GM12878 (cell line): ENCODE results near the gene AIF1L. TPM values are rescaled to one million over a fixed set of nuclear protein-coding genes. Genes with fewer than 3 reads are reported as not detected.

ENCODE experiments used
- ATAC-seq: fragments of 200-7000 bp; cut with Tn5 transposase; 3 replicates; pipeline ENCODE4 v1.9.1; 2020; ENCODE audit warnings: mild to moderate bottlenecking, moderate library complexity
- BruUV-seq: library from RNA; stranded (reverse); fragments of 400-500 nt; replicated peaks from 2 replicates; lab custom pipeline; 2021; lab: Mats Ljungman, UMichigan
- CTCF ChIA-PET: fragments of 300-600 bp; sonication (Branson Sonifier 250); formaldehyde crosslinking; extraction: SDS; loops from one replicate; lab custom pipeline; 2021; ENCODE audit warnings: inconsistent platforms; lab: Yijun Ruan, JAX
- POLR2A ChIA-PET: fragments of 350-600 bp; formaldehyde crosslinking; extraction: SDS; loops from one replicate; lab custom pipeline; 2021; ENCODE audit warnings: inconsistent platforms; lab: Charles Lee
- RAD21 ChIA-PET: fragments of 300-600 bp; sonication (Branson Sonifier 250); formaldehyde crosslinking; loops from one replicate; lab custom pipeline; 2023; ENCODE audit warnings: antibody characterized with exemption; ENCODE audit not compliant: unreplicated experiment; lab: Charles Lee
- SMC1A ChIA-PET: fragments of 300-600 bp; sonication (Branson Sonifier 250); formaldehyde crosslinking; loops from one replicate; lab custom pipeline; 2023; ENCODE audit not compliant: unreplicated experiment, uncharacterized antibody; lab: Charles Lee
- DNase-seq: peaks from one replicate; pipeline ENCODE4 v3.0.0-alpha.2; 2011; ENCODE audit warnings: low read depth, low spot score
- FAIRE-seq: peaks from 3 replicates; lab custom pipeline; 2011; peaks lifted over from hg19 to GRCh38; lab: Jason Lieb, UNC
- H2AFZ ChIP-seq: 2 replicates; pipeline ENCODE4 v1.6.0; 2011; ENCODE audit warnings: low read depth, low read length, control low read depth; ENCODE audit not compliant: control insufficient read depth
- H3K27ac ChIP-seq: 2 replicates; pipeline ENCODE4 v1.5.1; 2011; ENCODE audit warnings: control low read depth; ENCODE audit not compliant: control insufficient read depth, insufficient read depth
- H3K27me3 ChIP-seq, 2 experiments: replicated peaks in 1 of 2; 2 replicates each; pipeline versions ENCODE4 v1.6.0 to v1.6.1; 2011; ENCODE audit warnings: low read length in 1 of 2; ENCODE audit not compliant: control insufficient read depth in 2 of 2, insufficient read depth in 2 of 2
- H3K36me3 ChIP-seq, 2 experiments: 2 replicates each; pipeline ENCODE4 v1.5.1; 2011; ENCODE audit warnings: low read length in 1 of 2; ENCODE audit not compliant: control insufficient read depth in 2 of 2, insufficient read depth in 2 of 2
- H3K4me1 ChIP-seq: 2 replicates; pipeline ENCODE4 v1.6.1; 2011; ENCODE audit warnings: mild to moderate bottlenecking, low read length, moderate library complexity, mixed read lengths; ENCODE audit not compliant: control insufficient read depth, insufficient read depth
- H3K4me2 ChIP-seq: 2 replicates; pipeline ENCODE4 v1.6.0; 2011; ENCODE audit warnings: control low read depth; ENCODE audit not compliant: control insufficient read depth, insufficient read depth
- H3K4me3 ChIP-seq: fragments of 200-600 bp; sonication (generic); 2 replicates; pipeline ENCODE4 v1.5.1; 2016
- H3K79me2 ChIP-seq: 2 replicates; pipeline ENCODE4 v1.6.0; 2011; ENCODE audit warnings: low read length; ENCODE audit not compliant: control insufficient read depth, insufficient read depth
- H3K9ac ChIP-seq: 2 replicates; pipeline ENCODE4 v1.8.0; 2011; ENCODE audit warnings: low read length, control low read depth, mixed read lengths; ENCODE audit not compliant: control insufficient read depth, insufficient read depth
- H3K9me3 ChIP-seq: replicated peaks from 3 replicates; pipeline ENCODE4 v1.5.1; 2011; ENCODE audit warnings: mild to moderate bottlenecking, low read length; ENCODE audit not compliant: control insufficient read depth, insufficient read depth
- H4K20me1 ChIP-seq: 2 replicates; pipeline ENCODE4 v1.6.0; 2011; ENCODE audit not compliant: control insufficient read depth, insufficient read depth
- CHD1 ChIP-seq: IDR thresholded peaks from 2 replicates; pipeline ENCODE4 v1.6.1; 2012; ENCODE audit warnings: low read depth, low read length, improper control_type of control experiment
- CHD4 ChIP-seq: fragments of 200-600 bp; sonication (generic); IDR thresholded peaks from 2 replicates; pipeline ENCODE4 v1.6.1; 2016; ENCODE audit warnings: mild to moderate bottlenecking
- CTCF ChIP-seq, 3 experiments: IDR thresholded peaks in 2 of 3; conservative IDR thresholded peaks in 1 of 3; 2 replicates each; pipeline ENCODE4 v1.5.1; 2011; ENCODE audit warnings: low read depth in 3 of 3, low read length in 3 of 3, mild to moderate bottlenecking in 3 of 3, control low read depth in 2 of 3, moderate library complexity in 2 of 3, inconsistent platforms in 1 of 3, mixed read lengths in 1 of 3; ENCODE audit not compliant: control insufficient read depth in 2 of 3, insufficient read depth in 1 of 3; ENCODE audit errors: extremely low read depth in 1 of 3
- EGR1 ChIP-seq, 2 experiments: IDR thresholded peaks; 1 replicate in 1 of 2; 2 replicates in 1 of 2; pipeline ENCODE4 v1.6.1; 2011 to 2012; ENCODE audit warnings: low read depth in 2 of 2, low read length in 2 of 2, borderline replicate concordance in 1 of 2, mild to moderate bottlenecking in 1 of 2, moderate library complexity in 1 of 2
- ETV6 ChIP-seq, 2 experiments: fragments of 450-650 bp in 1 of 2; IDR thresholded peaks in 1 of 2; conservative IDR thresholded peaks in 1 of 2; 2 replicates each; pipeline ENCODE4 v1.6.1; 2014; ENCODE audit warnings: antibody characterized with exemption in 1 of 2, borderline replicate concordance in 1 of 2, low read depth in 1 of 2, mild to moderate bottlenecking in 1 of 2, moderate library complexity in 1 of 2
- GABPA ChIP-seq: IDR thresholded peaks from 2 replicates; pipeline ENCODE4 v1.6.1; 2014; ENCODE audit warnings: antibody characterized with exemption, low read depth, mild to moderate bottlenecking, inconsistent platforms
- HDAC2 ChIP-seq: fragments of 200-600 bp; sonication (generic); IDR thresholded peaks from 2 replicates; pipeline ENCODE4 v1.6.1; 2017
- JUND ChIP-seq: IDR thresholded peaks from 2 replicates; pipeline ENCODE4 v1.6.1; 2012; ENCODE audit warnings: low read depth, mild to moderate bottlenecking, low read length, improper control_type of control experiment, moderate library complexity
- MTA3 ChIP-seq: IDR thresholded peaks from 2 replicates; pipeline ENCODE4 v1.6.1; 2012; ENCODE audit warnings: low read length, inconsistent platforms, borderline replicate concordance
- NFIC ChIP-seq: IDR thresholded peaks from 2 replicates; pipeline ENCODE4 v1.6.1; 2012; ENCODE audit warnings: low read depth, mild to moderate bottlenecking, inconsistent platforms, low read length, moderate library complexity
- RAD51 ChIP-seq: fragments of 450-650 bp; IDR thresholded peaks from 2 replicates; pipeline ENCODE4 v1.6.1; 2016; ENCODE audit warnings: moderate library complexity, mild to moderate bottlenecking, inconsistent platforms
- SIX5 ChIP-seq: IDR thresholded peaks from 2 replicates; pipeline ENCODE4 v1.6.1; 2011; ENCODE audit warnings: mild to moderate bottlenecking, low read depth, low read length, moderate library complexity; ENCODE audit not compliant: severe bottlenecking
- WRNIP1 ChIP-seq: IDR thresholded peaks from 2 replicates; pipeline ENCODE4 v1.6.1; 2011; ENCODE audit warnings: low read depth, low read length, improper control_type of control experiment, borderline replicate concordance
- WGBS: methylation state at CpG from one replicate; pipeline ENCODE4 v1.1.6; 2016; ENCODE audit warnings: low lambda C conversion rate; ENCODE audit not compliant: insufficient replicate concordance, insufficient coverage; ENCODE audit errors: missing lambda C conversion rate; 5-methylcytosine and 5-hydroxymethylcytosine counted together
- in situ Hi-C: fragments of 300-500 bp; cut with MboI; formaldehyde crosslinking; loops from 9 replicates; pipeline ENCODE4 v1.14.3; 2018; ENCODE audit warnings: mixed read lengths
- intact Hi-C: fragments of 100-400 bp; cut with micrococcal nuclease; formaldehyde crosslinking; loops from one replicate; pipeline ENCODE4 v1.14.2; 2022; ENCODE audit not compliant: unreplicated experiment
- polyA plus RNA-seq, 11 experiments: library from polyadenylated mRNA; depleted of rRNA in 4 of 11; unstranded in 6 of 11; stranded (reverse) in 5 of 11; fragments of >200 nt; fragmentation: Nextera tagmentation in 4 of 11; fragmentation: Illumina TruSeq in 1 of 11; extraction: Ambion mirVana in 4 of 11; extraction: Trizol in 1 of 11; gene quantifications; 1 replicate in 1 of 11; 2 replicates in 10 of 11; pipeline versions ENCODE4 v1.2.1 to v1.2.3, GENCODE V29; 2011 to 2016; ENCODE audit warnings: inconsistent platforms in 2 of 11, missing spikeins in 2 of 11, low read depth in 1 of 11
- total RNA-seq, 4 experiments: library from RNA; depleted of rRNA in 3 of 4; stranded (reverse); fragments of >200 nt in 3 of 4; fragmentation: Illumina TruSeq in 1 of 4; extraction: Trizol in 1 of 4; gene quantifications; 2 replicates each; pipeline versions ENCODE4 v1.2.1 to v1.2.3, GENCODE V29; 2013 to 2021
- TF ChIP-seq, protein P1 (sequence below): fragments of 450-650 bp; IDR thresholded peaks from 2 replicates; pipeline ENCODE4 v1.6.1; 2017; ENCODE audit warnings: mild to moderate bottlenecking, moderate library complexity

Gene AIF1L
- total and polyA plus RNA-seq, 10 of the 15 experiments (the other 5 are each of a cell fraction or from before 2014, with no cell fraction given): 0.07 to 0.15 (median 0.08) TPM; not detected in 7

GRCh38 chr9:131112374-131113154, 16.2 kb downstream of the AIF1L start:
- WGBS: 53% methylated on average over 23 of the region's 23 CpGs
- ATAC-seq (no peak), FAIRE-seq (no peak), DNase-seq (no peak)
- Histone ChIP-seq H3K9me3 (no peaks in the 10 kb centered on the region), H3K27ac (no peak overlapping the region), H3K79me2 (no peaks in the 10 kb centered on the region), H3K9ac (no peak overlapping the region), H3K4me2 (no peak overlapping the region), H3K27me3 (peaks cover 1 to 6% of the 10 kb centered on the region in 2 experiments; a peak in 2 of 4 replicates), H3K4me1 (no peaks in the 10 kb centered on the region), H2AFZ (no peak overlapping the region), H3K4me3 (no peak overlapping the region), H3K36me3 (no peaks in the 10 kb centered on the region), H4K20me1 (no peaks in the 10 kb centered on the region)
- ChIA-PET CTCF (no interaction called here), RAD21 (no interaction called here), SMC1A (no interaction called here), POLR2A (no interaction called here)
- intact Hi-C loops: no loop called here
- no peak for TF ChIP-seq SIX5
- no peak for TF ChIP-seq RAD51
- TF ChIP-seq JUND: no peak
- no peak for TF ChIP-seq CTCF (IDR thresholded peaks at IDR 0.05 in 2 of 3, conservative IDR thresholded peaks at IDR 0.05 in 1 of 3; ENCODE audit: control insufficient read depth in 2 of 3, extremely low read depth in 1 of 3, insufficient read depth in 1 of 3, low read depth in 3 of 3, low read length in 3 of 3)
- no peak for TF ChIP-seq GABPA
- no peak for TF ChIP-seq CHD1
- TF ChIP-seq, protein P1, sequence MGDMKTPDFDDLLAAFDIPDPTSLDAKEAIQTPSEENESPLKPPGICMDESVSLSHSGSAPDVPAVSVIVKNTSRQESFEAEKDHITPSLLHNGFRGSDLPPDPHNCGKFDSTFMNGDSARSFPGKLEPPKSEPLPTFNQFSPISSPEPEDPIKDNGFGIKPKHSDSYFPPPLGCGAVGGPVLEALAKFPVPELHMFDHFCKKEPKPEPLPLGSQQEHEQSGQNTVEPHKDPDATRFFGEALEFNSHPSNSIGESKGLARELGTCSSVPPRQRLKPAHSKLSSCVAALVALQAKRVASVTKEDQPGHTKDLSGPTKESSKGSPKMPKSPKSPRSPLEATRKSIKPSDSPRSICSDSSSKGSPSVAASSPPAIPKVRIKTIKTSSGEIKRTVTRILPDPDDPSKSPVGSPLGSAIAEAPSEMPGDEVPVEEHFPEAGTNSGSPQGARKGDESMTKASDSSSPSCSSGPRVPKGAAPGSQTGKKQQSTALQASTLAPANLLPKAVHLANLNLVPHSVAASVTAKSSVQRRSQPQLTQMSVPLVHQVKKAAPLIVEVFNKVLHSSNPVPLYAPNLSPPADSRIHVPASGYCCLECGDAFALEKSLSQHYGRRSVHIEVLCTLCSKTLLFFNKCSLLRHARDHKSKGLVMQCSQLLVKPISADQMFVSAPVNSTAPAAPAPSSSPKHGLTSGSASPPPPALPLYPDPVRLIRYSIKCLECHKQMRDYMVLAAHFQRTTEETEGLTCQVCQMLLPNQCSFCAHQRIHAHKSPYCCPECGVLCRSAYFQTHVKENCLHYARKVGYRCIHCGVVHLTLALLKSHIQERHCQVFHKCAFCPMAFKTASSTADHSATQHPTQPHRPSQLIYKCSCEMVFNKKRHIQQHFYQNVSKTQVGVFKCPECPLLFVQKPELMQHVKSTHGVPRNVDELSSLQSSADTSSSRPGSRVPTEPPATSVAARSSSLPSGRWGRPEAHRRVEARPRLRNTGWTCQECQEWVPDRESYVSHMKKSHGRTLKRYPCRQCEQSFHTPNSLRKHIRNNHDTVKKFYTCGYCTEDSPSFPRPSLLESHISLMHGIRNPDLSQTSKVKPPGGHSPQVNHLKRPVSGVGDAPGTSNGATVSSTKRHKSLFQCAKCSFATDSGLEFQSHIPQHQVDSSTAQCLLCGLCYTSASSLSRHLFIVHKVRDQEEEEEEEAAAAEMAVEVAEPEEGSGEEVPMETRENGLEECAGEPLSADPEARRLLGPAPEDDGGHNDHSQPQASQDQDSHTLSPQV: no peak
- no peak for TF ChIP-seq ETV6 (conservative IDR thresholded peaks at IDR 0.05 in 1 of 2, IDR thresholded peaks at IDR 0.05 in 1 of 2; ENCODE audit: borderline replicate concordance in 1 of 2, low read depth in 1 of 2)
- TF ChIP-seq HDAC2: no peak
- no peak for TF ChIP-seq EGR1 (IDR thresholded peaks at IDR 0.05; ENCODE audit: borderline replicate concordance in 1 of 2, low read depth in 2 of 2, low read length in 2 of 2)
- no peak for TF ChIP-seq MTA3
- no peak for TF ChIP-seq WRNIP1
- TF ChIP-seq NFIC: no peak
- TF ChIP-seq CHD4: no peak
- in situ Hi-C loops: no loop called here
- no TSS peak for BruUV-seq
